Measurements from ENCODE around the gene PLPPR3.
"Not testable (repeated sequence)": the region's sequence is repeated elsewhere in the genome, so short reads cannot be mapped to it uniquely, and the experiment has no call there.

PLPPR3 gene

DNA sequence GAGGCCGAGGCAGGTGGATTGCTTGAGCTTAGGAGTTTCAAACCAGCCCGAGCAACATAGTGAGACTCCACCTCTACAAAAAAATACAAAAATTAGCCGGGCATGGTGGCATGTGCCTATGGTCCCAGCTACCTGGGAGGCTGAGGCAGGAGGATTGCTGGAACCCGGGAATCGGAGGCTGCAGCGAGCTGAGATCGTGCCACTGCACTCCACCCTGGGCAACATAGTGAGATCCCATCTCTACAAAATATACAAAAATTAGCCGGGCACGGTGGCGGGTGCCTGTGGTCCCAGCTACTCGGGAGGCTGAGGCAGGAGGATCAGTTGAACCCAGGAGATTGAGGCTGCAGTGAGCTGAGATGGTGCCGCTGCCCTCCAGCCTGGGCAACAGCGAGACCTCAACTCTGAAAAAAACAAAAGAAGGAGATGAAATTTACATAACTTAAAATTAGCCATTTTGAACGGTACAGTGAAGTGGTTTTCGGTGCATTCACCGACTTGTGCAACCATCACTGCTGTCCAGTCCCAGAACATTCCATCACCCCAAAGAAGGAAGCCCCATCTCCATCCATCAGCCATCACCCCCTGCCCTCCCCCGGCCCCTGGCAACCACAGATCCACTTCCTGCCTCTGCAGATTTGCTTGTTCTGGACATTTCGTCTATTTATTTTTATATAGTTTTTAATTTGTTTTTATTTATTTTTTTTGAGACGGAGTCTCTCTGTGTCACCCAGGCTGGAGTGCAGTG lies 4.3 kb upstream of the PLPPR3 start:
- DNase-seq, result no peak

DNA sequence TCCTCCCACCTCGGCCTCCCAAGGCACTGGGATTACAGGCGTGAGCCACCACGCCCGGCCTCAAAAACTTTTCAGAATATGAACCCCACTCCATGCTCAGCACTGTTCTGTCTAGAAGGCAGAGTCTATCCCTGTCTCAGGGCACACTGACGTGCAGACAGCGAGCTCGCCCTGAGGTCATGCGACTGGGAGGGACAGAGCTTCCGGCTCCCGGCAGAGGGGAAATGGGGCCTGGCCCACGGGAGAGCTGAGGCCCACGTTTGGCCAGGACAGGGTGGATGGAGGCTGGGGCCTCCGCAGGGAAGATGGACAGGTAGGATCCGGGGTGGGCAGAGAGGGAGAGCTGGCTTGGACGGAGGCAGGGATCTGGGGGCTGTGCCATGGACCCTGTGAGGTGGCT lies 3.1 kb upstream of the PLPPR3 start:
- no peak for DNase-seq

- no peak for DNase-seq
Observed at GRCh38 chr19:823565-824121, 1.9 kb upstream of the PLPPR3 start.

DNA sequence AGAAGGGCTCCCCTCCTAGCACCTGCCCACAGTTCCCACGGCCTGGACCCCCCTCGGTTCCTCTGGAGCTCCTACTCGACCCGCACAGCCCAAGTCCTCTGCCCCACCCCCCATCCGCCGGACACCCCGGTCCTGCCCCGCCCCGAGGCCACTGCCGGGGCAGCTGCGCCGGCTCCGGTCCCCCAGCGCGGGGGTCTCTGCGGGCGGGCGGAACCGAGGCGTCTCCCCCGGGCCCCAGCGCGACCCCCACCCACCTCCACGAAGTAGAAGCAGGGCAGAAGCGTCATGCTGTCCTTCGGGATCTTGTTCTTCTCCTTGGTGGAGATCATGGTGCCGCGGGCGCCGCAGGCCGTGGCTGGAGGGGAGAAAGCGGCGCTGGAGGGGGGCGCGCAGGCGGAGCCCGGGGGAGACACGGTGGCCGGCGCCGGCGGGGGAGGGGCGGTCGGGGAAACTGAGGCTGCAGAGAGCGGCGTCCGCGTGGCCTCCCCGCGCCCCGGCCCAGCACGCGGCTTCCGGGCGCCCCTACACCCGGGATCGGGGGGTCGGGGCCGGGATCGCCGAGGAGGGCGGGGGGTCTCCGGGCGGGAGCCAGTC lies 427 bp downstream of the PLPPR3 start:
- DNase-seq, result no peak

DNA sequence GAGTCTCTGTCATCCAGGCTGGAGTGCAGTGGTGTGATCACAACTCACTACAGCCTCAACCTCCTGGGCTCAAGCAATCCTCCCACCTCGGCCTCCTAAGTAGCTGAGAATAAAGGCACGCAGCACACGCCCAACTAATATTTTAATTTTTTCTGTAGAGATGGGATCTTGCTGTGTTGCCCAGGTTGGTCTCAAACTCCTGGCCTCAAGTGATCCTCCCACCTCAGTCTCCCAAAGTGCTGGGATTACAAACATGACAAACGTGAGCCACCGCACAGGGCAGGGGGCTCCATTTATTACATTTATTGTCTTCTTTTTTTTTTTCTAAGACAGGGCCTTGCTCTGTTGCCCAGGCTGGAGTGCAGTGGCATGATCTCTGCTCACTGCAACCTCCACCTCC lies 1.5 kb downstream of the PLPPR3 start:
- not testable (repeated sequence) for DNase-seq

GRCh38 chr19:816500-816857 lies 5.3 kb downstream of the PLPPR3 start:
- no peak for DNase-seq

- no peak for DNase-seq
Observed at GRCh38 chr19:815775-816499, 5.8 kb downstream of the PLPPR3 start.

- DNase-seq, result no peak
Observed at GRCh38 chr19:815079-815774, 6.5 kb downstream of the PLPPR3 start.

DNA sequence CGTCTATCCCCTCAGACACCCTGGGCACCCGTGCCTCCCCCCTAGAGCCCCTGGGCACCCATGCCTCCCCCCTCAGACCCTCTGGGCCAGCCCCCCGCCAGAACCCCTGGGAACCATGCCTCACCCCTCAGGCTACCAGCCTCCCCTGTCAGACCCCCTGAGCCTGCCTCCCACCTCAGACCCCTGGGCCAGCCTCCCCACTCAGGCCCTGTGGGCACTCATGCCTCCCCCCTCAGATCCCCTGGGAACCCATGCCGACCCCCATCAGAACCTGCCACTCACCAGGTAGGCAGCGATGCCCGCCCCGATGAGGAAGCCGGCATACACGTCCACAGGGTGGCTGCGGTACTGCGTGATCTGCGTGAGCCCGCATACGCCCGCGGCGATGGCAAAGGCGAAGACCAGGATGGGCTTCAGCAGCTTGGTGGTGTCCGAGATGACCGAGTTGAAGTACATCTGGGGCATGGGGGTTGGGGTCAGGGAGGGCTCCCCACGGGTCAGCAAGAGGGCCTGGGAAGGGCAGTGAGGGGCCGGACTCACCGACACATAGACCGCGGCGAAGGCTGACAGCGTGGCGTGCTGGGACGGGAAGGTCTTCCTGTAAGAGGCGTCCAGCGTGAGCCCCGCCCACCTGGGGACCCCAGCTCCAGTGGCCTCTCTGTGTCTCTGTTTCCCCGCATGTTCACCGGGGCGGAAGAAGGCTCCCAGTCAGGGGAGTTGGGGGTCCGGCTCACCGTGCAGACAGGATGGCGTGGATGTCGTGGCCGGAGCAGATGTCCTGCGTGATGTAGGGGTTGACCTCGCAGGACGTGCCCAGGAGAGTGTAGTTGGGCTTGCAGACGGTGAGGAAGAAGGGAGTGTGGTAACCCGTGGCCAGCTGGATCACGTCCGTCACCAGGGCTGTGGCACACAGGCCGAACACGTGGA lies 7.3 kb downstream of the PLPPR3 start:
- DNase-seq, result no peak

DNA sequence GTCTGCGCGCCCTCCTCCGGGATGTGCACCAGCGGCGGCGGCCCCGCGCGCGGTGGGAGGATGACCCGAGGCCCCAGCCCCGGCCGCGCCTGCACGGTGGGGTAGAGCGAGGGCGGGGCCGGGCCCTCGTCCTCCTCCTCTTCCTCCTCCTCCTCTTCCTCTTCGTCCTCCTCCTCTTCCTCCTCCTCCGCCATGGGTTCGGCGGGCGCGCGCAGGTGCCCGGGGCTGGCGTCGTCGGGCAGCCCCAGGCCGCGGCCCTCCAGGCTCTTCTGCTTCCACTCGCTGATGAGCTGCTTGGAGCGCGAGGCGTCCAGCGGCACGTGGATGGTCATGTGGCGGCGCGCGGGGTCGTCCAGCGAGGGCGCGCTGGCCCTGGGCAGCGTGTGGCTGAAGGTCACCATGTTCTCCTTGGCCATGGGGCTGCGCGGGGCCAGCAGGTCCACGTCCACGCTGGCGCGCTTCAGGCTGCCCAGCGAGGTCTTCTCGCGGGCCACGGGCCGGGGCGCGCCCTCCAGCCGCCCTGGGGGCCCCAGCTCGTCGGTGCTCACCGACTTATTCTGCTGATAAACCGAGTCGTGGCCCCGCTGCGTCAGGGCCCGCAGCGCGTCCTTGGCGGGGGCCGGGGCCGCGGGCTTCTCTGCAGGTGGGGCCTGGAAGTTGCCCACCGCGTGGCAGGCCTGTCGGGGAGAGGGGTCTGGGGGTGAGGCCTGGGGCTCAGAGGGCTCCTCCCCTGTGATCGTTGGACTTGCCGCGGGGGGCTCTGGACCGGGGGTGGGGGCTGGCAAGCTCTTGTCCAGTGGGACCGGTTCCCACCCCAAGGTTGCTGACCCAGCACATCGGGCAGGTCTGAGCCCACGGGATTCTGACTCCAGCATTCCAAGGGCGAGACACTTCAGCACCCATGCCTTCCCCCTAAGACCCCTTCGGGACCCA lies 8.3 kb downstream of the PLPPR3 start:
- DNase-seq, result no peak

DNA sequence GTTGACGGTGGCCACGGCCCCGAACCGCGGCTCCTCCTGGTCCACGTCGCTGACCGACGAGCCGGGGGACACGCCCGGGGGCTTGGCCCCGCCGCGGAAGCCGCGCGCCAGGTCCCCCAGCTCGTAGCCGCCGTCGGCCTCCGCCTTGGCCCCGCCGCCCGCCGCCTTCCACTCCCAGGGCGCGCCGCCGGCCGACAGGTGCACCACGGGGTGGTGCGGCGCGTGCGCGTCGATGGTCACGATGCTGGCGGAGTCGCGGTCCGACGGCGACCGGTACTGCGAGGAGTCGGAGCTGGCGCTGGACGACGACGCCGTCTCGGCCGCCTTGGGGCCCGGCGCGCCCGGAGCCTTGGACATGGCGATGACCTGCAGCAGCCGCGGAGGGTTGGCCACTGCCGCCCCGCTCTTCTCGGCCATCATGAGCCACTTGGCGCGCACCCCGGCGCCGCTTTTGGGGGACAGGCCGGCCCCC lies 9.0 kb downstream of the PLPPR3 start:
- DNase-seq, result no peak

DNA sequence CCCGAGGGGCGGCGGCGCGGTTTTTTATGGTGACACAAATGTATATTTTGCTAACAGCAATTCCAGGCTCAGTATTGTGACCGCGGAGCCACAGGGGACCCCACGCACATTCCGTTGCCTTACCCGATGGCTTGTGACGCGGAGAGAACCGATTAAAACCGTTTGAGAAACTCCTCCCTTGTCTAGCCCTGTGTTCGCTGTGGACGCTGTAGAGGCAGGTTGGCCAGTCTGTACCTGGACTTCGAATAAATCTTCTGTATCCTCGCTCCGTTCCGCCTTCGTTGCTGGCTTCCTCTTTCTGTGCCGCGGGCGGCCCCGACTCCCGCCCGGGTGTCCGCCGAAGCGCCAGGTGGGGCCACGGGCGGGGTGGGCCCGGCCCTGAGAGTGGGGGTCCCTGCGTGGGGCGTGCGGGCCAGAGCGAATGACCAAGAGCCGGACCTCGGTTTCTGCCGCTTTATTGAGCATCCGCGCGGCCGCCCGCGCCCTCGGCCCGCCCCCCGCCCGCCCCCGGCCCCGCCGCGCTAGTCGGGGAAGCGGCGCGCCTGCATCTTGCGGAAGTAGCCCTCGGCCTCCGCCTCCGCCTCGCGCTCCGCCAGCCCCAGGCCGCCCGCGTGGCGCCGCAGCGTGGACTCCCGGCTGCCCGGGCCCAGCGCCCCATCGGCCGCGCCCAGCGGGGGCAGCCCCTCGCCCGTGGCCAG lies 9.6 kb downstream of the PLPPR3 start:
- DNase-seq, result no peak

GRCh38 chr19:811506-812048 lies 10.2 kb downstream of the PLPPR3 start:
- DNase-seq, result no peak

- DNase-seq, result no peak
Observed at GRCh38 chr19:810883-811489, 10.8 kb downstream of the PLPPR3 start.

DNA sequence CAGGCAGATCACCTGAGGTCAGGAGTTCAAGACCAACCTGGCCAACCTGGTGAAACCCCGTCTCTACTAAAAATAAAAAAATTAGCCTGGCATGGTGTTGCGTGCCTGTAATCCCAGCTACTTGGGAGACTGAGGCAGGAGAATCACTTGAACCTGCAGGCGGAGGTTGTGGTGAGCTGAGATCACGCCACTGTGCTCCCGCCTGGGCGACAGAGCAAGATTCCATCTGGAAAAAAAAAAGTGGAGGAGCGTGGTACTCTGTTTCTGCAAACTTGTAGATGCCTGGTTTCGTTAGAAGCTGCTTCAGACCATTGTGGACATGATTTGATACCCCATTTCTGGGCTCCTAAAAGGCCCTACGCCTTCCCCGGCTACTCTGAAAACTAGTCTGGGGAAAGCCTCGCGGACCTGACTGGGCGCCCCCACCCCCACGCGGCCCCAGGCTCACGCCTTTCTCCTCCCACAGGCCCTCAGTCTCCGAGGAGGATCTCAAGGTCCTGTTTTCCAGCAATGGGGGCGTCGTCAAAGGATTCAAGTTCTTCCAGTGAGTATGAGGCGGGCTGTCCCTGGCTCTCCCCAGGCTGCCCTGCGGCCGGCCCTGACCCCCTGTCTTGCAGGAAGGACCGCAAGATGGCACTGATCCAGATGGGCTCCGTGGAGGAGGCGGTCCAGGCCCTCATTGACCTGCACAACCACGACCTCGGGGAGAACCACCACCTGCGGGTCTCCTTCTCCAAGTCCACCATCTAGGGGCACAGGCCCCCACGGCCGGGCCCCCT lies 11.5 kb downstream of the PLPPR3 start:
- DNase-seq, result no peak

GRCh38 chr19:808423-808775 lies 13.4 kb downstream of the PLPPR3 start:
- DNase-seq, result no peak

DNA sequence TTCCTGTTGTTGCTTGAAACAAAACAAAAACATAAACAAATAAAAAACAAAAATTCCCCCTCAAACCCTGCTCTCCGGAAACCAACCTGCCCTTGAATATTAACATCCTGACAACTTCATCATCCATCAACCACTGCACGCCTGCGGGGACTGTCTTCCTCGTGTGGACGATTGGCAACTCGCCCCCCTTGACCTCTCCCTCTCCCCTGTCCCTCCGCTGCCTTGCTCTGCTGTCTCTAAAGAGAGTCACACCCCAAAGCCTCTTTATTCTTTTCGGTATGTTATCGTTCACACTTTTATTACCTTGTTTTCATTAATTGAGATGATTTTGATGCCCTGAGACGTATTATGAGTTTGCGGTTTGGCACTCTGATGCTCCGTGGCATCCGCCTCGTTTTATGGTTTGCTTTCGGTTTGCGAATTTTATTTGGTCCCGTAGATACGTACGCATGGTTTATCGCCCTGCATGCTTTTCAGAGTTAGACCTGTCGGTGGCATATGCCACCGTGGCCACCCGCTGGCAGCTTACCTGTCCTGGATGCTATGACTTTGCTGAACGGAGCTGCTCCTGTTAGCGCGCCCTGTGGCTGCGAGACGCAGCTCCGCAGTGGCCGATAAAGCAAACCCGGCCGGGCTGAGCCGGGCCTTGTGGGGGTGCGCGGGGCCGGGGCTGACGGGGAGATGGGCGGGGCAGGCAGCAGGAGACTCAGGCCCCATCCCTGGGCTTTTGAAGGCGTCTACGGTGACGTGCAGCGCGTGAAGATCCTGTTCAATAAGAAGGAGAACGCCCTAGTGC lies 13.9 kb downstream of the PLPPR3 start:
- no peak for DNase-seq

Data from CD4-positive, alpha-beta T cell treated with Interleukin-17A for 1 hour (primary cell).